ENCODE results near the gene HMGCS2.

Gene HMGCS2

GRCh38 chr1:119778886-119779560 lies 10.3 kb upstream of the HMGCS2 start:
- ChIA-PET POLR2A (interaction anchor here (0.8 kb wide), 1 partner anchor 34 kb away, joined by 3 read pairs; no protein-coding TSS in a partner anchor), CTCF (interaction anchor here (0.7 to 2.2 kb wide), 5 partner anchors 28 to 235 kb away, joined by 3 to 11 read pairs (median 3); no protein-coding TSS in a partner anchor)
- Histone ChIP-seq H3K4me3 (ENCODE audit: low read depth, low read length) (no peak overlapping the region), H3K27ac (ENCODE audit: extremely low read depth, low read depth, low read length) (no peak overlapping the region), H3K36me3 (ENCODE audit: control insufficient read depth in 2 of 2, insufficient read depth in 1 of 2, low read length in 2 of 2) (no peaks in the 10 kb centered on the region), H3K4me1 (ENCODE audit: control insufficient read depth, insufficient read depth, low read length) (peaks cover 5% of the 10 kb centered on the region), H3K9me3 (ENCODE audit: control insufficient read depth, insufficient read depth, low read depth, low read length) (no peaks in the 10 kb centered on the region)
- no peak for TF ChIP-seq ZNF302 (tag by site-specific recombination; IDR thresholded peaks at IDR 0.05; ENCODE audit: low read depth)
- no peak for TF ChIP-seq ZNF596 (tag by site-specific recombination; IDR thresholded peaks at IDR 0.05)
- no peak for TF ChIP-seq INSM2 (tag by site-specific recombination; IDR thresholded peaks at IDR 0.05)
- TF ChIP-seq ZNF76 (tag by site-specific recombination; IDR thresholded peaks at IDR 0.05; ENCODE audit: borderline replicate concordance, low read depth) = no peak
- TF ChIP-seq ZSCAN30 (tag by site-specific recombination; IDR thresholded peaks at IDR 0.05) = no peak
- TF ChIP-seq ZNF248 (tag by site-specific recombination; IDR thresholded peaks at IDR 0.05) = no peak
- TF ChIP-seq ZSCAN16 (tag by site-specific recombination; IDR thresholded peaks at IDR 0.05) = no peak
- no peak for TF ChIP-seq ZNF660 (tag by site-specific recombination; IDR thresholded peaks at IDR 0.05)
- no peak for TF ChIP-seq ZNF391 (tag by site-specific recombination; IDR thresholded peaks at IDR 0.05; ENCODE audit: borderline replicate concordance, low read depth)
- no peak for TF ChIP-seq ZNF214 (tag by site-specific recombination; IDR thresholded peaks at IDR 0.05; ENCODE audit: borderline replicate concordance)
- TF ChIP-seq ZNF223 (tag by site-specific recombination; IDR thresholded peaks at IDR 0.05) = no peak
- no peak for TF ChIP-seq ZNF146 (tag by site-specific recombination; IDR thresholded peaks at IDR 0.05)
- TF ChIP-seq ZNF837 (tag by site-specific recombination; IDR thresholded peaks at IDR 0.05) = no peak
- TF ChIP-seq ZNF366 (tag by site-specific recombination; conservative IDR thresholded peaks at IDR 0.05) = no peak
- no peak for TF ChIP-seq HIC1 (tag by site-specific recombination; IDR thresholded peaks at IDR 0.05)
- TF ChIP-seq ZNF777 (tag by site-specific recombination; IDR thresholded peaks at IDR 0.05; ENCODE audit: borderline replicate concordance) = no peak
- no peak for TF ChIP-seq ZNF623 (tag by site-specific recombination; IDR thresholded peaks at IDR 0.05)
- no peak for TF ChIP-seq TRIM28 (IDR thresholded peaks at IDR 0.05; ENCODE audit: borderline replicate concordance, low read length)
- TF ChIP-seq YY2 (tag by site-specific recombination; IDR thresholded peaks at IDR 0.05) = no peak

- POLR2A ChIA-PET = no interaction called here
- CTCF ChIA-PET = interaction anchor here (0.7 kb wide), 1 partner anchor 234 kb away, joined by 3 read pairs; no protein-coding TSS in a partner anchor
- TF ChIP-seq PRDM2 (tag by site-specific recombination; IDR thresholded peaks at IDR 0.05; ENCODE audit: borderline replicate concordance) = no peak
- TF ChIP-seq ZNF266 (tag by site-specific recombination; IDR thresholded peaks at IDR 0.05; ENCODE audit: low read depth) = no peak
- TF ChIP-seq ZNF548 (tag by site-specific recombination; IDR thresholded peaks at IDR 0.05) = no peak
- TF ChIP-seq HOXD13 (CRISPR knock-in tag; IDR thresholded peaks at IDR 0.05; ENCODE audit: borderline replicate concordance) = no peak
- no peak for TF ChIP-seq ZNF324 (tag by site-specific recombination; IDR thresholded peaks at IDR 0.05)
- no peak for TF ChIP-seq PRDM1 (tag by site-specific recombination; IDR thresholded peaks at IDR 0.05)
- TF ChIP-seq ZNF561 (tag by site-specific recombination; IDR thresholded peaks at IDR 0.05; ENCODE audit: borderline replicate concordance) = no peak
- no peak for TF ChIP-seq ZNF211 (tag by site-specific recombination; IDR thresholded peaks at IDR 0.05; ENCODE audit: low read depth)
- TF ChIP-seq OSR2 (tag by site-specific recombination; IDR thresholded peaks at IDR 0.05) = no peak
These were observed 9.7 kb upstream of the HMGCS2 start for GRCh38 chr1:119778359-119778758.

More at GRCh38 chr1:119778359-119778758, 9.7 kb upstream of the HMGCS2 start:
- Histone ChIP-seq H3K27ac (ENCODE audit: extremely low read depth, low read depth, low read length) (no peak overlapping the region), H3K4me3 (ENCODE audit: low read depth, low read length) (no peak overlapping the region), H3K36me3 (ENCODE audit: control insufficient read depth in 2 of 2, insufficient read depth in 1 of 2, low read length in 2 of 2) (no peaks in the 10 kb centered on the region), H3K9me3 (ENCODE audit: control insufficient read depth, insufficient read depth, low read depth, low read length) (no peaks in the 10 kb centered on the region), H3K4me1 (ENCODE audit: control insufficient read depth, insufficient read depth, low read length) (peaks cover 7% of the 10 kb centered on the region)
